ENCODE results near the gene CLCA1.

CLCA1 gene

DNA sequence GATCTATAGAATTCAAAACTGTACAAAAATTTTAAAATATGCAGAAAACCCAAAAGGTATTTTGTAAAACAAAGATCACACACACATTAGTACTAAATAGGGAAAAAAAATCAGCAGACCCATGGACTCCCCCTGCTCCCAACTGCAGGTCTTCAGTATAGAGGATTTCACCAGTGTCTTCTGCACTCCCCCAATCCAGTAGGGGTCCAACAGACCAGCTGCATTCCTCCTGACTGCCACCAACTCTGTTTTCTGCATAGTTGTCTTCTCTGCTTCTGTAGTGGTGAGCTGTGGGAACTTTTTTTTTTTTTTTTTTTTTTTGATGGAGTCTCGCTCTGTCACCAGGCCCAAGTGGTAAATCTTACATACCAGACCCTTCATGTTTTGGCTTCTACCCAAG lies 22.8 kb upstream of the CLCA1 start:
- TF ChIP-seq, protein P1, sequence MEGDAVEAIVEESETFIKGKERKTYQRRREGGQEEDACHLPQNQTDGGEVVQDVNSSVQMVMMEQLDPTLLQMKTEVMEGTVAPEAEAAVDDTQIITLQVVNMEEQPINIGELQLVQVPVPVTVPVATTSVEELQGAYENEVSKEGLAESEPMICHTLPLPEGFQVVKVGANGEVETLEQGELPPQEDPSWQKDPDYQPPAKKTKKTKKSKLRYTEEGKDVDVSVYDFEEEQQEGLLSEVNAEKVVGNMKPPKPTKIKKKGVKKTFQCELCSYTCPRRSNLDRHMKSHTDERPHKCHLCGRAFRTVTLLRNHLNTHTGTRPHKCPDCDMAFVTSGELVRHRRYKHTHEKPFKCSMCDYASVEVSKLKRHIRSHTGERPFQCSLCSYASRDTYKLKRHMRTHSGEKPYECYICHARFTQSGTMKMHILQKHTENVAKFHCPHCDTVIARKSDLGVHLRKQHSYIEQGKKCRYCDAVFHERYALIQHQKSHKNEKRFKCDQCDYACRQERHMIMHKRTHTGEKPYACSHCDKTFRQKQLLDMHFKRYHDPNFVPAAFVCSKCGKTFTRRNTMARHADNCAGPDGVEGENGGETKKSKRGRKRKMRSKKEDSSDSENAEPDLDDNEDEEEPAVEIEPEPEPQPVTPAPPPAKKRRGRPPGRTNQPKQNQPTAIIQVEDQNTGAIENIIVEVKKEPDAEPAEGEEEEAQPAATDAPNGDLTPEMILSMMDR (conservative IDR thresholded peaks at IDR 0.05; ENCODE audit: control insufficient read depth, insufficient read depth, low read depth, low read length): no peak
- no peak overlapping the region for H3K4me3 ChIP-seq (ENCODE audit: control insufficient read depth, low read depth, low read length)
- DNase-seq (ENCODE audit: low read depth): no peak

DNA sequence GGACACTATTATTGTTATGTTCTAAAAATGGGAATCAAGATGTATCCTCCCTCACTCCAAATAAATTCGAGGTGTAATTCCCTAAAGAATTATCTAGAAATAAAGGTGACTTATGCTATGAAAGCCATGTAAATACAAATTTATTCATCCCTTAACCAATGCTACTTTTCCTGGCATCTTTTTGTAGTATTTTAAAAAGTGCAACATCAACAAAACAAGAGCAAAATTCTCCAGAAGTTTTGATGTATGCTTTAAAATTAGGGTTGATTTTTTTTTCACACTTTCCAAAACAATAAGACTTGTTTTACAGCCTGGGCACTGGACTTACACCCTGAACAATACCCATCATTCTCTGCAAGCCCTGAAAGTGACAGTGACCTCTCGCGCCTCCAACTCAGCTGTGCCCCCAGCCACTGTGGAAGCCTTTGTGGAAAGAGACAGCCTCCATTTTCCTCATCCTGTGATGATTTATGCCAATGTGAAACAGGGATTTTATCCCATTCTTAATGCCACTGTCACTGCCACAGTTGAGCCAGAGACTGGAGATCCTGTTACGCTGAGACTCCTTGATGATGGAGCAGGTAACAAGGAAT lies 21.4 kb upstream of the CLCA1 start:
- no peak for DNase-seq (ENCODE audit: low read depth)
- TF ChIP-seq, protein P1 (conservative IDR thresholded peaks at IDR 0.05; ENCODE audit: control insufficient read depth, insufficient read depth, low read depth, low read length): no peak

DNA sequence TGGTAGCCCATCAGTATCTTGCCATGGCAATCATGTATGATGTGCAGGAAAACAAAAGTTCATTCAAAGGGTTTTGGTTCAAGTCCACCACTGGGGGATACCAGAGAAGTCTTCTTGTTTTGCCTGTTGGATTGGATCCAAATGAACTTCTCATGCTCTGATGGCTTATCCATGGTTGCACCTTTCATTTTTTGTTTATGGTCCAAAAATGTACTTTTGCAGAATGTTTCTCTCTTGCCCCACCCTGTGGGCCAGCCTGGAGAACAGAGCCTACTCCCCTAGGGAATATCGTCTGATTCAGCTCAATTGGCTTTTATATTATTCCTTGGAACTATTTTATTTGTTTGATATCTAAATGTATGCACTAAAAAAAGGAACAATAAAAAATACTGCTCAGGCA lies 20.1 kb upstream of the CLCA1 start:
- peak; percentile 20 for DNase-seq (ENCODE audit: low read depth)
- H3K4me3 ChIP-seq (ENCODE audit: control insufficient read depth, low read depth, low read length): no peak overlapping the region
- TF ChIP-seq, protein P1 (conservative IDR thresholded peaks at IDR 0.05; ENCODE audit: control insufficient read depth, insufficient read depth, low read depth, low read length): no peak

More for the DNA sequence above, 21.4 kb upstream of the CLCA1 start:
- H3K4me3 ChIP-seq (ENCODE audit: control insufficient read depth, low read depth, low read length): no peak overlapping the region

DNA sequence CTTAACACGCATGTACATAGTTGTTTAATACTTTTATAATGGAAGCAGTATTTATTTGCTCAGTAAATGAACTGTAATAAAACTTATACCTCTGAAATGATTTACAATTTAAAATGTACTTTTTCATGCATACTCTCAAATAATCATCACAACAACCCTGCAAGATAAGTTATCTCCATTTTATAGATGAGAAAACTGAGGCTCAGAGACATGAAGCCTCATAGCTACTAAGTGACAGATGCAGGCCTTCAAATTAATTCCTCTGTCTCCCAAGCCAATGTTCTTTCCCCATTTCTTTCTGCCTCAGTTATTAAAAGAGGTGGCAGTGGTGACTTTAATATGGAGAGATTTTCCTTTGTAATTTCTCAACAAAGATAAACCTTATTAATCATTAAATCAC lies 19.6 kb upstream of the CLCA1 start:
- DNase-seq (ENCODE audit: low read depth): no peak
- TF ChIP-seq, protein P1 (conservative IDR thresholded peaks at IDR 0.05; ENCODE audit: control insufficient read depth, insufficient read depth, low read depth, low read length): no peak
- no peak overlapping the region for H3K4me3 ChIP-seq (ENCODE audit: control insufficient read depth, low read depth, low read length)

DNA sequence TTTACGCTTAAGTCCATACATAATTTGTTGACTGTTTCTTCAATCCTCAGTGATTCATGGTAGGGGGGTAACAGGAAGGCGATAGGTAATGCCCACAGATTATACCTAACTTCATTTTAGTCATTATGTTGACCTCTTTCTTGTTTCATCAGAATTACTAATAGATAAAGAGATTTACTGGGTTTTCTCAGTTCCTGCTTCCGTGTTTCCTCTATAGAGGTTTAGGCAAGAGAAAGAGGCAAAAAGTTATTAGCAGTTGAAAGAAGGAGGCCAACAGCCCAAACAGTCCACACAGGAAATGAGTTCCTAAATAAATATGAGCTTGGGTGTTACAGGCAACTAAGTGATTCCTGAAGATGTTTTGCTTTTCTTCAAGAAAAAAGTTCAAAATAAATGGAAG lies 17.9 kb upstream of the CLCA1 start:
- no peak overlapping the region for H3K4me3 ChIP-seq (ENCODE audit: control insufficient read depth, low read depth, low read length)
- DNase-seq (ENCODE audit: low read depth): no peak
- TF ChIP-seq, protein P1 (conservative IDR thresholded peaks at IDR 0.05; ENCODE audit: control insufficient read depth, insufficient read depth, low read depth, low read length): no peak

DNA sequence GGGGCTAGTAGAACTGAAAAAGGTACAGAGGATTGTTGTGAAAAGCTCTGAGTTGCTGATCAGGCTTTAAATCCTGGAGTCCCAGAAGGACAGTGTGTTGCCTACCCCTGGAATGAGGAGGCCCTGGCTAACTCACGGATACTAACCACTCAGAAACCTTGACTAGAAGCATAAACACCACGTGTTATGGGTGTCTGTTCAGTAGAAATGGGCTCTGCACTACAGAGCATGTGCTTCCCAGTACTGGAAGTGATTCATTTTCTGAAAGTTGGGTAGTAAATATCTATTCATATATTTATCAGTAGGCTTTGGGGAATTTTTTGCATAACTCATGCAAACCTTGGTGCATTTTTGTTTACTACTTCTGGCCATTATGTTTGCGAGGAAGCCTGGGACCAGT lies 15.1 kb upstream of the CLCA1 start:
- TF ChIP-seq, protein P1 (conservative IDR thresholded peaks at IDR 0.05; ENCODE audit: control insufficient read depth, insufficient read depth, low read depth, low read length): no peak
- DNase-seq (ENCODE audit: low read depth): no peak
- no peak overlapping the region for H3K4me3 ChIP-seq (ENCODE audit: control insufficient read depth, low read depth, low read length)

DNA sequence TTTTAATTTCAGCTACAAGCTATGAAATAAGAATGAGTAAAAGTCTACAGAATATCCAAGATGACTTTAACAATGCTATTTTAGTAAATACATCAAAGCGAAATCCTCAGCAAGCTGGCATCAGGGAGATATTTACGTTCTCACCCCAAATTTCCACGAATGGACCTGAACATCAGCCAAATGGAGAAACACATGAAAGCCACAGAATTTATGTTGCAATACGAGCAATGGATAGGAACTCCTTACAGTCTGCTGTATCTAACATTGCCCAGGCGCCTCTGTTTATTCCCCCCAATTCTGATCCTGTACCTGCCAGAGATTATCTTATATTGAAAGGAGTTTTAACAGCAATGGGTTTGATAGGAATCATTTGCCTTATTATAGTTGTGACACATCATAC lies 13.7 kb upstream of the CLCA1 start:
- DNase-seq (ENCODE audit: low read depth): no peak
- TF ChIP-seq, protein P1 (conservative IDR thresholded peaks at IDR 0.05; ENCODE audit: control insufficient read depth, insufficient read depth, low read depth, low read length): no peak
- no peak overlapping the region for H3K4me3 ChIP-seq (ENCODE audit: control insufficient read depth, low read depth, low read length)
